Rectal smooth muscle tissue (tissue), 1 donor: ENCODE results near the gene PDE2A.

Source experiments
- H3K27ac ChIP-seq: one replicate; pipeline ENCODE4 v1.7.0; 2013; ENCODE audit warnings: low read depth, low read length, inconsistent platforms
- H3K27me3 ChIP-seq: one replicate; pipeline ENCODE4 v1.7.0; 2013; ENCODE audit warnings: low read length; ENCODE audit not compliant: control insufficient read depth, insufficient read depth
- H3K36me3 ChIP-seq: one replicate; pipeline ENCODE4 v1.7.0; 2013; ENCODE audit warnings: low read length; ENCODE audit not compliant: control insufficient read depth, insufficient read depth
- H3K4me1 ChIP-seq: one replicate; pipeline ENCODE4 v1.7.0; 2013; ENCODE audit warnings: low read length; ENCODE audit not compliant: control insufficient read depth, insufficient read depth
- H3K4me3 ChIP-seq: one replicate; pipeline ENCODE4 v1.7.0; 2013; ENCODE audit warnings: low read length
- H3K9ac ChIP-seq: one replicate; pipeline ENCODE4 v1.7.0; 2013; ENCODE audit warnings: low read length

PDE2A gene

DNA sequence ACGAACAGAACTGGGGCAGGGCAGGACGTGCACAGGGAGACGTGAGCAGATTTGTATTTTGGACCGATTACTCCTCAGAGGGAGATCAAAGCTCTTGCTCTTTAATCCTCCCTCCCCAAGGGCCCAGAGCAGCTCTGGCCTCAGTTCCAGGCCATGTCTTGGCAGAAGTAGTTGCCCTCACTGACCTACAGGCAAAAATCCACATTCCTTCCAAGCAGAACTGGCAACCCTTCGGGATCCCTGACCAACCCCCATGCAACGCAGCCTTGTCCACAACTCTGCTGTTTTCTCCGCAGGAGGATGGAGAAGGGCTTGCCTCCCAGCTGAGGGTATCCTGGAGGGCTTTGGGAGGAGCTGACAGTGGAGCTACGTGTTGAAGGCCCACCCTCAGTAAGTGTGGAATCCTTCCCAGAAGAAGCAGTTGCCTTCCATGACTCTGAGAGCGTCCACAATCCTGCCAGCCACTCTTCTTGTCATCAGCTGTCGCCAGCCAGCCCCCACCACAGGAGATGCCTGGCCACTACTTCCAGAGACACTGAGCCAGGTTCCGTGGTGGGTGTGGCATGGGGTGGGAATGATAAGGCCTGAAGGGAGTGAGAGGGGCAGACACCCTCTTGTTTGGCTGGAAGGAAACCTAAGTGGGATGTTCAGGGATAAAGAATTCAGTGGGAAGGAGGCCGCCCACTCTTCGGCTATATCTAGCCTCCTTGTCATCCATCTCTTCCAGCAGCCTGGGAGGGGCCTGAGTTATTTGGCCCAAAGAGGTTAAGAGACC lies 68.1 kb downstream of the PDE2A start:
- no peaks in the 10 kb centered on the region for H3K4me1 ChIP-seq
- H3K36me3 ChIP-seq, result no peaks in the 10 kb centered on the region
- H3K27me3 ChIP-seq, result peaks cover 3% of the 10 kb centered on the region
- H3K27ac ChIP-seq, result no peak overlapping the region
- no peak overlapping the region for H3K4me3 ChIP-seq
- H3K9ac ChIP-seq, result no peak overlapping the region

DNA sequence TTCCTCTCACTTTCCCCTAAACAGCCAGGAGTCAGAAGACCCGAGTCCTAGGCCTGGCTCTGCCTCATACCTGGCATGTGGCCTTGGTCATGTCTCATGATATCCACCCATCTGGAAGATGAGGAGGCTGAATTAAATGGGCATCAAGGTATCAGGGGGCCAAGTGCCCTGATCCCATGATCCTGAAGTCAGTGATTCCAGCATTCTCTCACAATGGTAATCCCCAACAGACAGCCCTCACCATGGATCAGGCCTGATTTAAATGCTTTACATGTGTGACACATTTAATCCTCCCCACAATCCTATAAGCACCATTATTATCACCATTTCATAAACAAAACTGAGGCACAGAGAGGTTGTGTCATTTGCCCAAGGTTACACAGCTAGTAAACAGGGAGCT lies 70.0 kb downstream of the PDE2A start:
- H3K4me3 ChIP-seq, result no peak overlapping the region
- H3K27ac ChIP-seq, result no peak overlapping the region
- H3K27me3 ChIP-seq, result peaks cover 6% of the 10 kb centered on the region
- H3K9ac ChIP-seq, result no peak overlapping the region
- H3K36me3 ChIP-seq, result no peaks in the 10 kb centered on the region
- H3K4me1 ChIP-seq, result no peaks in the 10 kb centered on the region

DNA sequence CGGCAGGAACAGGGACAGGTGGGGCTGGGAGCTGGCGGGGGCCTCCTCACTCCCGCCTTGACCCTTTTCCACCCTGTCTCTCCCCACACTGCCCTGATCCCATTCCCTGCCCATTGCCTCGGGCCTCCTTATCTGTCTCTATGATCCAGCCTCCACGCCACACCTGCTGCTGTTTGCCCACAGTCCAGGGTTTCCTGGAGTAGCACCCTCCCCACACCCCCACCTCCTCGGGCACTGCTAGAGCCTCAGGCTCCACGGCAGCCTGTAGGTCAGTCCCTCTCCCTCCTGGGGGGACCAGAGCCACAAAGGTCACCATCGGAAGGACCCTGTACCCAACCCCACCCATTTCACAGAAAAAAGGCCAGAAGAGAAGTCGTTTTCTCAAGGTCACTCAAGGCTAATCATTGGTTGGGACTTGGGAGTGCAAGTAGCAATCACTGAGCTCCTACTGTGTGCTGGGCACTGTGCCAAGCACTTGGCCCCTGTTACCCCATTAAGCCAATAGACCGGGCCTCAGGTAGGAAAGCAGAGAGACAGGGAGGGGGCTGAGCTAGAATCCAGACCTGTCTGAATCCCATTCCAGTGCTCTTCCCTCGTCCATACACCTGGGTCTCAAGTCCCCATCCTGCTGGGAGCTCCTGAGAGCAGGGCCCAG lies 71.8 kb downstream of the PDE2A start:
- no peak overlapping the region for H3K9ac ChIP-seq
- H3K27me3 ChIP-seq, result peaks cover 6% of the 10 kb centered on the region
- H3K27ac ChIP-seq, result no peak overlapping the region
- peaks cover 2% of the 10 kb centered on the region for H3K36me3 ChIP-seq
- no peak overlapping the region for H3K4me3 ChIP-seq
- no peaks in the 10 kb centered on the region for H3K4me1 ChIP-seq

DNA sequence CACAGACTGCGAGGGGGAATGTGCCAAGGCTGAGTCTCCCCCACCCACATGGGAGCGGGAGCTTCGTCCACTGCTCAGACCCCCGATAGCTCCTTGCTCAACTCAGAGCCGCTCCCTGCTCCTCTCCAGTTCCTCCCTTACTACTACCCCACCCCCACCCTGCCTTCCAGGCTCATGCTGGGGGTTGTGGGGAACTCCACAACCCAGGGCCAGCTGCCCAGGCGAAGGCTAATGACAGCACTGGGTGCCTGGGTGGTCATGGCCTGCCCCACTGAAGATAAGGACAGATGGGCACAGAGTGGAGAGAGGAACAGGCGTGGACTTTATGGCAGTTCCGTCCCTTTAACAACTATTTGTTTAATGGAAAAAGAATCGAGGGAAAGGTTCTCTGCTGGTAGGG lies 73.7 kb downstream of the PDE2A start:
- H3K4me1 ChIP-seq, result no peaks in the 10 kb centered on the region
- H3K36me3 ChIP-seq, result peaks cover 2% of the 10 kb centered on the region
- peaks cover 2% of the 10 kb centered on the region for H3K27me3 ChIP-seq
- H3K9ac ChIP-seq, result no peak overlapping the region
- no peak overlapping the region for H3K4me3 ChIP-seq
- H3K27ac ChIP-seq, result no peak overlapping the region

DNA sequence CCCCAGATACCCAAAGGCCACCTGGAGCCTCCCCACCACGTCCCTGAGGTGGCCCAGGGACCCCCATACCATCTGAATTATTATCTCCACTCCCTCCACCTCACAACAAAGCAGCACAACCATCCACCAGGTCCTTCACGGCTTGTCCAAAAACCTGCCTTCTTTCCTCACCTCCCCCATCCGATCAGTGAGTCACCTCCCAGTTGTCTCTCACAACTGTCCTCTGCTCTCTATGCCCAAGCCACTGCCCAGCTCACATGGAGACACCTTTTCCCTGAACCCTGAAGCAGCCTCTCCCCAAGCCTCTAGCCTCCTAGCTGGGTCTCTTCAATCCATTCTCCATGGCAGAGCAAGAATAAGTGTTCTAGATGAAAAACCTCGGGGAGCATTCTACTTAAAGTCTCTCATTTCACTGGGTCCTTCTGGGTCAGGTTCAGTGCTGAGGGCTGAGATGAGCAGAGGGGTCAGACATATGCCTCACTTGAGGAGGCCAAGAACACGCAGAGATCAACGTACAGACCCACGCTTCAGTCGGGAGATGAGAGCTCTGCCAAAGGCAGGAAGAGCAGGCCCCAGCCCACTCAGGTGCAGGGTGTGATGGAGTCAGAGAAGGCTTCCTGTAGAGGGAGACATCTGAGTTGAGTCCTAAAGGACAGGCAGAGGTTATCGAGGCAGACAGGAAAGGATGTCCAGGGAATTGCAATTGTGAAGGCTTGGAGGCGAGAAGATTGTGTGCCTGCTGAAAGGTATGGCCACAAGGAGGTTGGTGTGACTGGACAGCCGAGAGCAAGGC lies 74.7 kb downstream of the PDE2A start:
- H3K4me3 ChIP-seq, result no peak overlapping the region
- H3K27me3 ChIP-seq, result peaks cover 2% of the 10 kb centered on the region
- no peak overlapping the region for H3K27ac ChIP-seq
- no peak overlapping the region for H3K9ac ChIP-seq
- H3K36me3 ChIP-seq, result peaks cover 2% of the 10 kb centered on the region
- H3K4me1 ChIP-seq, result no peaks in the 10 kb centered on the region

DNA sequence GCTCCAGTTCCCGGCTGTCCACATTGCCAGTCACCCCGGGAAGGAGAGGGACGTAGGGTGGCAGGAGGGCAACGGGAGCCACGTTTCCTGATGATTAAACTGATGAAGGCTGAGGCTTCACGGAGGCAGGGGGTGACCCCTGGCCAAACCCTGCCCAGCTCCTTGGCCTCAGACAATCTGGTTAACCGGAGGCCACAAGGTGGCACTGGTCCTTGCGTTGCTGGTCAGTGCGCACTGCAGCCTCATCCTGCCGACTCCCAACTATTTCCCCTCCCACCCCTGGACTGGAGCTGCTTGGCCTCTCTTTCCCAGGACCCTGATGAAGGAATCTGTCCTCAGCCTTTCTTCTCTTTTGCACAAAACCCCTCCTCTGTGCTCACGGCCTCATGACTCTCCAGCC lies 75.3 kb downstream of the PDE2A start:
- Histone ChIP-seq H3K4me3 (no peak overlapping the region), H3K36me3 (peaks cover 2% of the 10 kb centered on the region), H3K4me1 (no peaks in the 10 kb centered on the region), H3K27me3 (peaks cover 2% of the 10 kb centered on the region), H3K27ac (no peak overlapping the region), H3K9ac (no peak overlapping the region)

DNA sequence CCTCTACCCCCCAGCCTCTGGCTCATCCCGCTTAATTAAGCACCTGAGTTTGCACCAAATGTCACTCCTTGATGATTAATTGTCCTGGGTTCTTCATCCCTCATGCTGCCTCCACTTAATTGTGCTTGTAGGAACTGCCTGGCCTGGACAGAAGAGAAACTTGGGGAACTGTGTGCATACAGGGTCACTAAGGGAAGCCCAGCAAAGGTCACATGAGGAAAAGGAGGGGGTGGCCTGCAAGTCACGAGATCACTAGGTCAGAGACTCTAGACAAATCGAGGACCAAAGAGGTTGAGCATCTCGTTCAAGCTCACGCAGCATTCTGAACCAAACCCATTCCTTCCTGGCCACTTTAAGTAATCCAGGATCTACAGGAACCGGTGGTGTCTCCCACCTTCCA lies 75.8 kb downstream of the PDE2A start:
- Histone ChIP-seq H3K9ac (no peak overlapping the region), H3K27ac (no peak overlapping the region), H3K27me3 (peaks cover 2% of the 10 kb centered on the region)

DNA sequence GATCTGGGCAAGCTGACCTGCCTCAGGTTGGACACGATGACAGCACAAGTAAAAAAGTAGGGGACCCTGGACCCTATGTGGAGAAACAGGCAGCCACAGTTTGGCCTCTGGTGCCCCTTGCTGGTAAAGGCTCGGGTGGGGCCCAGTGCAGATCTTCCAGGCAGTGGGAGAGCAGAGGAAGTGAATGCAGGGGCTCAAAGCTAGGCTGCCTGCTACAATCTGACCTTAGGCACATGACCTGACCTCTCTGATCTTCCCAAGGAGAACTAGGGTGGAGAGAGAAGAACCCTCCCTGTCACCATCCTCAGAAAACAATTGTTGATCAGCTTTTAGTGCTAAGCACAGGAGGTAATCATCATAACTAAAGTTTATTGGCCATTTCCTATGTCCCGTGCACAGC lies 76.5 kb downstream of the PDE2A start:
- Histone ChIP-seq H3K36me3 (peaks cover 2% of the 10 kb centered on the region), H3K9ac (no peak overlapping the region), H3K27ac (no peak overlapping the region), H3K4me3 (no peak overlapping the region), H3K4me1 (no peaks in the 10 kb centered on the region), H3K27me3 (peaks cover 2% of the 10 kb centered on the region)

More for the DNA sequence above, 75.8 kb downstream of the PDE2A start:
- Histone ChIP-seq H3K4me3 (no peak overlapping the region), H3K36me3 (peaks cover 2% of the 10 kb centered on the region), H3K4me1 (no peaks in the 10 kb centered on the region)

DNA sequence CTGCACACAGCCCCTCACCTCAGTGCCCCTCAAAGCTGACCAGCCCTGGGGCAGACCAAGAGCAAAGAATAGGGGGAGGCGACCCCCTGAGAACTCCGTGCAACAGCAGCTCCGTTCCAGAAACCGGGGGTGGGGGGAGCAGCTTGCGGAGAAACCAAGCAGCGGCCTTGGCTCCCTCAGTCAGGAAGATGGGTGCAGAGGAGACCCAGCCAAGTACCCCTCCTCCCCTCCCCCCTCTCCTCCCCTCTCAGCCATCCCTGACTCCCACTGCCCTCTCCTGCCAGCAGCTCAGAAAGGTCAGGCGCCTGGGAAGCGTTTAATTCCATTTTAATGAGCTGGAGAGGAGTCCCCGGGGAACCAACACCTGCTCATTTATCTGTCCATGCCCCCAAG lies 78.9 kb downstream of the PDE2A start:
- H3K4me1 ChIP-seq, result no peaks in the 10 kb centered on the region
- H3K27me3 ChIP-seq, result peaks cover 7% of the 10 kb centered on the region
- H3K27ac ChIP-seq, result no peak overlapping the region
- H3K4me3 ChIP-seq, result no peak overlapping the region
- peaks cover 2% of the 10 kb centered on the region for H3K36me3 ChIP-seq
- no peak overlapping the region for H3K9ac ChIP-seq

DNA sequence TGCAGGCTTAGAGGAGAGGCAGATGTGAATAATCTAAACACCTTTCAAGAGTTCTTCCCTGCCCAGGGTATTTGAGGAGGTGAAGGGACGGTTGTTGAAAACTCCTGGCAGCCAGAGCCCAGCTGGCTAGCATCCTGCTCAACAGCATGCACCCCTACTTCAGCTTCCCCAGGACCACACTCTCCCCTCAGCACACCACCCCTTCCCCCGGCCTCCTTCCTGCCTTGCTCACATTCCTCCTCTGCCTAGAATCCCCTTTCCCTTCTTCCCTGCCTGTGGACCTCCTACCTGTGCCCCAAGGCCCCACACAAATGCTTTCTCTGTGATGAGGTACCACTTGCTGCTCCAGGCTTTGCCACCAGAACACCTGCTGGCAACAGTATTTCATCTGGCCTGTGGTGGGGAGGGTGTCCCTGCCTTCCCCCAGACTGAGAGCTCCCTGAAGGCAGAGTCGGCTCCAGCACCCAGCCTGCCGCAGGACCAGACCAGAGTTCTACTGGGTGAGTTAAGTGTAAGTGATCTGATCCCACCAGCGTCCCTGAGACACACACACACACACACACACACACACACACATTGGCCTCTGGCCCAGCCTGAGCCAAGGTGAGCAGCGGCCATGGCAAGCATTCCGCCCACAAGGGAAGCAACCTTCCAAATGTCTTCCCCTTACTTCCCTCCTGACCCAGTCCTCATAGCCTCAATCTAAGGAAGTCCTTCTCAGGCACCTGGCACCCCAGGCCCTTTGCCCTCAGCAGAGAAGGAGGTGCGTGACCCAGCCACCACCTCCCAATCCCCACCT lies 79.5 kb downstream of the PDE2A start:
- H3K27ac ChIP-seq, result no peak overlapping the region

DNA sequence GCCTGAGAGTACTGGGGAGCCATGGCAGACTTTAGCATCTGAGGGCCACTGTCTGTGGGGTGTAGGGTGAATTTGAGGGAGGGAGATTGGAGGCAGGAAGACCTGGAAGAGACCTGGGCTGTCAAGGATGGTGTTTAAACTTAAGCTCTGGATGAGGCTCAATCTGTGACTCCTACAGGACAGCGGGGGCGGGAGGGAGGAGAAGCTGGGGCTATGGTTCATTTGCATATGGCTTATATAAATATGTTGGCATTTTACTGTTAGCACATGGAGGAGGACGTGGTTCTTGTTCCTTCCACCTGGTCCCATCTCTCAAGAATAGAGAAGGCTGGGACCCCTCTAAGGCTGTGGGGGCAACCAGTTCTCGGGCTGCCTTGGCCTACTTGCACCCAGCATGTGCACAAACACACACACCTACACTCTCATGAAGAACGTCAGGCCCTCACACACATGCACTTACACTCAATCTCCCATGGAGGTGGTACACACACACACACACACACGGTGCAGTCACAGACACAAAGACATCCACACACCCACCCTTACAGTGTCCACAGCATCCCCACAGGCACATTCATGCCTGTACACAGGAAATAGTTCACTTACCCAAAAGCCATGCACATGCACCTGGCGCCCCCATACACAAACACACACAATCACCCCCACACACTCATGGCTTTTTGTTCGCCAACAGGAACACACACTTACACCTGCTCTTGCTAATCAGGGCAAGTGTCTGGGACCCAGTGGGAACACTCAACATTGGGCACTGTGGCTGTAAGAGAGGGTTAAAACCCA lies 81.3 kb downstream of the PDE2A start:
- H3K27ac ChIP-seq, result no peak overlapping the region
- no peak overlapping the region for H3K9ac ChIP-seq
- peaks cover 5% of the 10 kb centered on the region for H3K27me3 ChIP-seq
- H3K4me1 ChIP-seq, result no peaks in the 10 kb centered on the region
- no peak overlapping the region for H3K4me3 ChIP-seq
- peaks cover 2% of the 10 kb centered on the region for H3K36me3 ChIP-seq

More for the DNA sequence above, 79.5 kb downstream of the PDE2A start:
- Histone ChIP-seq H3K9ac (no peak overlapping the region), H3K27me3 (peaks cover 6% of the 10 kb centered on the region), H3K36me3 (peaks cover 2% of the 10 kb centered on the region), H3K4me1 (no peaks in the 10 kb centered on the region), H3K4me3 (no peak overlapping the region)
